Measurements from ENCODE around the gene IL4. TPM values are rescaled to one million over a fixed set of nuclear protein-coding genes. Genes with fewer than 3 reads are reported as not detected.

IL4 gene
- total RNA-seq, 4 donors from 2014 or later = not detected

- H3K9me3 ChIP-seq = no peaks in the 10 kb centered on the region
- H3K27me3 ChIP-seq = no peaks in the 10 kb centered on the region
- no peak for DNase-seq
- H3K27ac ChIP-seq = no peak overlapping the region
- H3K36me3 ChIP-seq = no peaks in the 10 kb centered on the region
- no peak overlapping the region for H3K4me3 ChIP-seq
- no peak for TF ChIP-seq CTCF (IDR thresholded peaks at IDR 0.05)
- TF ChIP-seq POLR2A (IDR thresholded peaks at IDR 0.05) = no peak
- no peaks in the 10 kb centered on the region for H3K4me1 ChIP-seq
- intact Hi-C loops (cut with DNase I; ENCODE audit: low total_unique reads) = no loop called here
These were observed 37.9 kb upstream of the IL4 start for GRCh38 chr5:132635873-132636272.

- no peaks in the 10 kb centered on the region for H3K36me3 ChIP-seq
These were observed 36.5 kb upstream of the IL4 start for GRCh38 chr5:132637241-132637640.

GRCh38 chr5:132639706-132640130 is 34.1 kb upstream of the IL4 start:
- no peak overlapping the region for H3K4me3 ChIP-seq
- H3K9me3 ChIP-seq = no peaks in the 10 kb centered on the region
- H3K36me3 ChIP-seq = no peaks in the 10 kb centered on the region
- H3K27me3 ChIP-seq = no peaks in the 10 kb centered on the region
- no peak for TF ChIP-seq POLR2A (IDR thresholded peaks at IDR 0.05)
- intact Hi-C loops (cut with DNase I; ENCODE audit: low total_unique reads) = no loop called here
- H3K4me1 ChIP-seq = no peaks in the 10 kb centered on the region
- DNase-seq = no peak
- H3K27ac ChIP-seq = no peak overlapping the region

More at GRCh38 chr5:132637241-132637640, 36.5 kb upstream of the IL4 start:
- no peak for DNase-seq
- Histone ChIP-seq H3K9me3 (no peaks in the 10 kb centered on the region), H3K27ac (no peak overlapping the region), H3K4me3 (no peak overlapping the region), H3K27me3 (no peaks in the 10 kb centered on the region), H3K4me1 (no peaks in the 10 kb centered on the region)
- TF ChIP-seq CTCF (IDR thresholded peaks at IDR 0.05) = no peak
- TF ChIP-seq POLR2A (IDR thresholded peaks at IDR 0.05) = no peak
- intact Hi-C loops (cut with DNase I; ENCODE audit: low total_unique reads) = no loop called here

- TF ChIP-seq POLR2A (IDR thresholded peaks at IDR 0.05) (no peak), CTCF (IDR thresholded peaks at IDR 0.05) (no peak)
- intact Hi-C loops (cut with DNase I; ENCODE audit: low total_unique reads) = no loop called here
- H3K27ac ChIP-seq = no peak overlapping the region
- no peak overlapping the region for H3K4me3 ChIP-seq
- no peaks in the 10 kb centered on the region for H3K9me3 ChIP-seq
- H3K27me3 ChIP-seq = no peaks in the 10 kb centered on the region
- no peak for DNase-seq
- no peaks in the 10 kb centered on the region for H3K4me1 ChIP-seq
- no peaks in the 10 kb centered on the region for H3K36me3 ChIP-seq
These were observed 33.2 kb upstream of the IL4 start for GRCh38 chr5:132640613-132641012.

GRCh38 chr5:132641241-132641723 is 32.5 kb upstream of the IL4 start:
- no peak overlapping the region for H3K4me3 ChIP-seq
- H3K9me3 ChIP-seq = no peaks in the 10 kb centered on the region
- H3K27me3 ChIP-seq = no peaks in the 10 kb centered on the region
- no peak for TF ChIP-seq POLR2A (IDR thresholded peaks at IDR 0.05)
- TF ChIP-seq CTCF (IDR thresholded peaks at IDR 0.05) = no peak
- no peaks in the 10 kb centered on the region for H3K4me1 ChIP-seq
- intact Hi-C loops (cut with DNase I; ENCODE audit: low total_unique reads) = no loop called here
- DNase-seq = no peak
- no peak overlapping the region for H3K27ac ChIP-seq
- no peaks in the 10 kb centered on the region for H3K36me3 ChIP-seq

GRCh38 chr5:132641841-132642240 is 31.9 kb upstream of the IL4 start:
- Histone ChIP-seq H3K36me3 (no peaks in the 10 kb centered on the region), H3K9me3 (no peaks in the 10 kb centered on the region), H3K27ac (no peak overlapping the region), H3K4me3 (no peak overlapping the region), H3K27me3 (no peaks in the 10 kb centered on the region), H3K4me1 (no peaks in the 10 kb centered on the region)
- no peak for DNase-seq
- intact Hi-C loops (cut with DNase I; ENCODE audit: low total_unique reads) = no loop called here
- TF ChIP-seq POLR2A (IDR thresholded peaks at IDR 0.05) (no peak), CTCF (IDR thresholded peaks at IDR 0.05) (no peak)

Measured in uterus (tissue), 4 donors.